ENCODE measurements around the gene THAP12. TPM values are rescaled to one million over a fixed set of nuclear protein-coding genes. Genes with fewer than 3 reads are reported as not detected.
A peak's percentile ranks its signal among the peaks of the same experiment; 100 is the strongest.

THAP12 gene
- total RNA-seq, 1 donor from 2014 or later = 36.8 TPM

- no peaks in the 10 kb centered on the region for H3K27me3 Mint-ChIP-seq (ENCODE audit: unreplicated experiment)
- DNase-seq (ENCODE audit: extremely low spot score, unreplicated experiment) = no peak
- TF ChIP-seq CTCF (IDR thresholded peaks at IDR 0.05) = no peak
- H3K27ac Mint-ChIP-seq (ENCODE audit: unreplicated experiment) = no peak overlapping the region
- no peaks in the 10 kb centered on the region for H3K9me3 Mint-ChIP-seq (ENCODE audit: unreplicated experiment)
- peaks cover 8% of the 10 kb centered on the region for H3K4me1 Mint-ChIP-seq (ENCODE audit: unreplicated experiment)
- H3K4me3 Mint-ChIP-seq (ENCODE audit: unreplicated experiment) = no peak overlapping the region
- H3K36me3 Mint-ChIP-seq (ENCODE audit: unreplicated experiment) = no peaks in the 10 kb centered on the region
Observed at GRCh38 chr11:76329983-76330382, 50.9 kb downstream of the THAP12 start.

GRCh38 chr11:76329084-76329648 is 51.8 kb downstream of the THAP12 start:
- H3K27ac Mint-ChIP-seq (ENCODE audit: unreplicated experiment) = no peak overlapping the region
- DNase-seq (ENCODE audit: extremely low spot score, unreplicated experiment) = peak; percentile 75
- no peaks in the 10 kb centered on the region for H3K36me3 Mint-ChIP-seq (ENCODE audit: unreplicated experiment)
- peaks cover 8% of the 10 kb centered on the region for H3K4me1 Mint-ChIP-seq (ENCODE audit: unreplicated experiment)
- H3K27me3 Mint-ChIP-seq (ENCODE audit: unreplicated experiment) = no peaks in the 10 kb centered on the region
- H3K9me3 Mint-ChIP-seq (ENCODE audit: unreplicated experiment) = no peaks in the 10 kb centered on the region
- no peak for TF ChIP-seq CTCF (IDR thresholded peaks at IDR 0.05)
- no peak overlapping the region for H3K4me3 Mint-ChIP-seq (ENCODE audit: unreplicated experiment)

GRCh38 chr11:76327756-76328388 is 53.1 kb downstream of the THAP12 start:
- no peak overlapping the region for H3K4me3 Mint-ChIP-seq (ENCODE audit: unreplicated experiment)

DNA sequence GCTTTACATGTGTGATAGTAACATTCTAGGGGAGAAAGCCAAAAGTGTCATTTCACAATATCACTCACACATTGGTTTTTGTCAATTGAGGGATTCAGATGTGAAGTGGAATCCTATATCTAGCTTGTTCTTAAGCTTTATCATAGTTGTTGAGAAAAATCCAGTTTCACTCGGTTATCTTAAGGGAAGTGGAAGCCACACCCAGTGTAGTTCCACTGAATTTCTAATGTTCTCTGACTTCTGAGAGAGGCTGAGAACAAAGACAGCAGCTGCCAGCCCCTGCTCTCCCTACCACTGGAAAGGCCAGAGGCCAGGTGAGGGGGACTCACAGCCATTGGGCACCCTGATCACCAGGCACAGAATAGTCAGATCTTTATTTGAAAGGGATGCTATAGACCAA is 53.7 kb downstream of the THAP12 start:
- Mint-ChIP-seq H3K27me3 (ENCODE audit: unreplicated experiment) (peaks cover 4% of the 10 kb centered on the region), H3K4me3 (ENCODE audit: unreplicated experiment) (no peak overlapping the region), H3K4me1 (ENCODE audit: unreplicated experiment) (peaks cover 8% of the 10 kb centered on the region), H3K36me3 (ENCODE audit: unreplicated experiment) (no peaks in the 10 kb centered on the region), H3K27ac (ENCODE audit: unreplicated experiment) (no peak overlapping the region), H3K9me3 (ENCODE audit: unreplicated experiment) (no peaks in the 10 kb centered on the region)
- no peak for TF ChIP-seq CTCF (IDR thresholded peaks at IDR 0.05)
- no peak for DNase-seq (ENCODE audit: extremely low spot score, unreplicated experiment)

More at GRCh38 chr11:76327756-76328388, 53.1 kb downstream of the THAP12 start:
- H3K36me3 Mint-ChIP-seq (ENCODE audit: unreplicated experiment) = no peaks in the 10 kb centered on the region
- peak; percentile 72 for DNase-seq (ENCODE audit: extremely low spot score, unreplicated experiment)
- H3K27me3 Mint-ChIP-seq (ENCODE audit: unreplicated experiment) = peaks cover 2% of the 10 kb centered on the region
- H3K27ac Mint-ChIP-seq (ENCODE audit: unreplicated experiment) = no peak overlapping the region
- no peaks in the 10 kb centered on the region for H3K9me3 Mint-ChIP-seq (ENCODE audit: unreplicated experiment)
- no peak for TF ChIP-seq CTCF (IDR thresholded peaks at IDR 0.05)
- H3K4me1 Mint-ChIP-seq (ENCODE audit: unreplicated experiment) = peaks cover 8% of the 10 kb centered on the region

DNA sequence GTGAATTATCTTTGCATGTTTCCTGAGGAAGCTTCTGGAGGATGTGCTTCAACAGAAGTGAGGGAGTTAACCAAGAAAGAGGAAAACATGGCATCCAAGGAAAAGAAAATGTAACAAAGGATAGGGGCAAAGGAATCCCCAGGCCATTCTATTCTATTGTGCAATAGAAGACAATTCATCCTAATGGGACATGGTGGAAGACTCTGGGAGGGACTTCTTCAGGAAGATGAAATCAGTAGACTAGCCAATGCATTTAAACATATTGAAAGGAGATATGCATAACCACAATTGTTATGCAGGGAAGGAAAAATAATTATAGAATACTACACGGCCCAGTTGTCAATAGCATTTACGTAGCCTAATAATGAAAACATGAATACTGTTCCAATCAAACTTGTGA is 55.7 kb downstream of the THAP12 start:
- DNase-seq (ENCODE audit: extremely low spot score, unreplicated experiment) = no peak
- H3K4me1 Mint-ChIP-seq (ENCODE audit: unreplicated experiment) = peaks cover 8% of the 10 kb centered on the region
- no peaks in the 10 kb centered on the region for H3K36me3 Mint-ChIP-seq (ENCODE audit: unreplicated experiment)
- peaks cover 16% of the 10 kb centered on the region for H3K27me3 Mint-ChIP-seq (ENCODE audit: unreplicated experiment)
- H3K27ac Mint-ChIP-seq (ENCODE audit: unreplicated experiment) = no peak overlapping the region
- TF ChIP-seq CTCF (IDR thresholded peaks at IDR 0.05) = no peak
- H3K9me3 Mint-ChIP-seq (ENCODE audit: unreplicated experiment) = no peaks in the 10 kb centered on the region
- H3K4me3 Mint-ChIP-seq (ENCODE audit: unreplicated experiment) = no peak overlapping the region

Measured in osteocyte (in vitro differentiated cells).